Right atrium auricular region (tissue), 2 donors: ENCODE data around the gene KRTAP26-1. TPM values are rescaled to one million over a fixed set of nuclear protein-coding genes. Genes with fewer than 3 reads are reported as not detected.

Source experiments
- DNase-seq: peaks from one replicate; pipeline ENCODE4 v3.0.0-alpha.2; 2019; ENCODE audit warnings: low spot score
- H3K27ac ChIP-seq, 2 donors: fragments of 200-600 bp; sonication (generic); 1 replicate in 1 of 2; 2 replicates in 1 of 2; pipeline ENCODE4 v1.5.1; 2016 to 2019
- H3K27me3 ChIP-seq, 2 donors: fragments of 200-600 bp; sonication (generic); one replicate each; pipeline versions ENCODE4 v1.5.1 to v1.6.0; 2017 to 2019
- H3K36me3 ChIP-seq: fragments of 200-600 bp; sonication (generic); one replicate; pipeline ENCODE4 v1.5.1; 2016
- H3K4me1 ChIP-seq, 2 donors: fragments of 200-600 bp; sonication (generic); one replicate each; pipeline versions ENCODE4 v1.5.1 to v1.6.0; 2017 to 2019
- H3K4me3 ChIP-seq, 2 donors: fragments of 200-600 bp; sonication (generic); 1 replicate in 1 of 2; 2 replicates in 1 of 2; pipeline ENCODE4 v1.5.1; 2017 to 2019; ENCODE audit warnings: mild to moderate bottlenecking in 1 of 2, moderate library complexity in 1 of 2
- H3K9me3 ChIP-seq, 2 donors: fragments of 200-600 bp; sonication (generic); one replicate each; pipeline ENCODE4 v1.5.1; 2019
- total RNA-seq, 2 donors: library from RNA; depleted of rRNA; stranded (reverse); fragments of >200 nt; gene quantifications; one replicate each; pipeline ENCODE4 v1.1.0, GENCODE V29; 2016
- TF ChIP-seq, protein P1 (sequence below), 2 donors: fragments of 200-600 bp; sonication (generic); IDR thresholded peaks; one replicate each; pipeline ENCODE4 v1.5.1; 2019; ENCODE audit warnings: antibody characterized with exemption in 2 of 2

Gene KRTAP26-1
- total RNA-seq: not detected

DNA sequence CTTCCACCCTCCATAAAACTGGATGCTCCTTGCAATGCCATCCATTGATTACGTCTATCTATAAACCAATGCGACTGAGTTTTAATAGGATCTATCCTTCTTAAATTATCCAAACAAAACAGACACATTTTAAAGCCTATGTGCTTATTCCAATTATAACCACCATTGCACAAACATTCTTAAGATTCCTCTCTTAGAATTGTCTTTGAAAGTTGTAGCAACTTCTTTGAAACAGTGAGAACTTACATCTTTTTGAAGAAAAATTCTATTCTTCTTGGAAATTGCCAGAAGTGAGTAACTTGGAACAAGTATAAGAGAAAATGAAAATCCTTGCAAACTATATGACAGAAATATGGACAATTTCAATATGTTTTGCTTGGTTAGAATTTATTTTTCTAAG is at the start of gene KRTAP26-1:
KRTAP26-1 (minus strand) TSS at position 101 of the 400 bp plus-strand sequence. CDS start 280 bp downstream, outside the sequence.
- Histone ChIP-seq H3K9me3 (no peaks in the 10 kb centered on the region), H3K4me3 (no peak within 1 kb of the TSS), H3K27me3 (no peaks in the 10 kb centered on the region), H3K36me3 (no peaks in the 10 kb centered on the region), H3K4me1 (no peaks in the 10 kb centered on the region), H3K27ac (no peak within 1 kb of the TSS)
- TF ChIP-seq, protein P1, sequence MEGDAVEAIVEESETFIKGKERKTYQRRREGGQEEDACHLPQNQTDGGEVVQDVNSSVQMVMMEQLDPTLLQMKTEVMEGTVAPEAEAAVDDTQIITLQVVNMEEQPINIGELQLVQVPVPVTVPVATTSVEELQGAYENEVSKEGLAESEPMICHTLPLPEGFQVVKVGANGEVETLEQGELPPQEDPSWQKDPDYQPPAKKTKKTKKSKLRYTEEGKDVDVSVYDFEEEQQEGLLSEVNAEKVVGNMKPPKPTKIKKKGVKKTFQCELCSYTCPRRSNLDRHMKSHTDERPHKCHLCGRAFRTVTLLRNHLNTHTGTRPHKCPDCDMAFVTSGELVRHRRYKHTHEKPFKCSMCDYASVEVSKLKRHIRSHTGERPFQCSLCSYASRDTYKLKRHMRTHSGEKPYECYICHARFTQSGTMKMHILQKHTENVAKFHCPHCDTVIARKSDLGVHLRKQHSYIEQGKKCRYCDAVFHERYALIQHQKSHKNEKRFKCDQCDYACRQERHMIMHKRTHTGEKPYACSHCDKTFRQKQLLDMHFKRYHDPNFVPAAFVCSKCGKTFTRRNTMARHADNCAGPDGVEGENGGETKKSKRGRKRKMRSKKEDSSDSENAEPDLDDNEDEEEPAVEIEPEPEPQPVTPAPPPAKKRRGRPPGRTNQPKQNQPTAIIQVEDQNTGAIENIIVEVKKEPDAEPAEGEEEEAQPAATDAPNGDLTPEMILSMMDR (IDR thresholded peaks at IDR 0.05): no peak
- DNase-seq: no peak

GRCh38 chr21:30355906-30356305 is 35.8 kb upstream of the KRTAP26-1 start:
- no peak overlapping the region for H3K4me3 ChIP-seq
- no peaks in the 10 kb centered on the region for H3K9me3 ChIP-seq
- no peaks in the 10 kb centered on the region for H3K27me3 ChIP-seq
- no peaks in the 10 kb centered on the region for H3K36me3 ChIP-seq
- no peaks in the 10 kb centered on the region for H3K4me1 ChIP-seq
- H3K27ac ChIP-seq: no peak overlapping the region
- TF ChIP-seq, protein P1 (IDR thresholded peaks at IDR 0.05): no peak
- DNase-seq: no peak

DNA sequence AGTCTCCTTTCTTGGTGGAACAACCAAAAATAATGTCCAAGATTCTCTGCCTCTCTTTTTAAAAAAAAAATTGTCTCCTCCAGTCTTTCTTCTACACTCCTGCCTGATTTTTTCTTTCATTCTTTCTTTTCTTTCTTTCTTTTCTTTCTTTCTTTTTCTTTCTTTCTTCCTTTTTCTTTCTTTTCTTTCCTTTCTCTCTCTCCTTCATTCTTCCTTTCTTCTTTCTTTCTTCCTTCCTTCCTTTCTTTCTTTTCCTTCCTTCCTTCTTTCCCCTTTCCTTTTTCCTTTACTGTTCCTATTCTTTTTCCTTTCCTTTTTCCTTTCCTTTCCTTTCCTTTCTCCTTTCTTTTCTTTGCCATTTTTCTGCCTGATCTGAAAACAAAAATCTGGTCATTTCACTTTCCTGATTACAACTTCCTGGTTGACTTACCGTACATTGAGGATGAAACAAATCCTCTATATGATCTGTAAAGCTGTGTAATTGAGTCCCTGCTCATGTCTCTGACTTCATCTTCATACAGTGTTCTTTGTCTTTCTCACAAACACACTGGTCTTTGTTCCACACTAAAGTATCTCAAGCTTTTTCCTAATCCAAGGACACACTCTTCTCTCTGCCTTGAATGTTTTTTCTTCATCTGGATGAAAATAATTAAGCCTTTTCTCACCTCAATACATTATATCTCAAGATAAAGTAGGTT is 34.3 kb upstream of the KRTAP26-1 start:
- no peak overlapping the region for H3K27ac ChIP-seq
- H3K9me3 ChIP-seq: no peaks in the 10 kb centered on the region
- no peaks in the 10 kb centered on the region for H3K36me3 ChIP-seq
- no peak overlapping the region for H3K4me3 ChIP-seq
- DNase-seq: no peak
- H3K27me3 ChIP-seq: no peaks in the 10 kb centered on the region
- H3K4me1 ChIP-seq: peaks cover 0 to 3% of the 10 kb centered on the region in 2 donors
- TF ChIP-seq, protein P1 (IDR thresholded peaks at IDR 0.05): no peak

- Histone ChIP-seq H3K4me1 (peaks cover 0 to 3% of the 10 kb centered on the region in 2 donors), H3K27me3 (no peaks in the 10 kb centered on the region), H3K4me3 (no peak overlapping the region), H3K27ac (no peak overlapping the region), H3K9me3 (no peaks in the 10 kb centered on the region), H3K36me3 (no peaks in the 10 kb centered on the region)
- TF ChIP-seq, protein P1 (IDR thresholded peaks at IDR 0.05): no peak
- no peak for DNase-seq
These were observed 31.4 kb upstream of the KRTAP26-1 start for GRCh38 chr21:30351534-30351933.

DNA sequence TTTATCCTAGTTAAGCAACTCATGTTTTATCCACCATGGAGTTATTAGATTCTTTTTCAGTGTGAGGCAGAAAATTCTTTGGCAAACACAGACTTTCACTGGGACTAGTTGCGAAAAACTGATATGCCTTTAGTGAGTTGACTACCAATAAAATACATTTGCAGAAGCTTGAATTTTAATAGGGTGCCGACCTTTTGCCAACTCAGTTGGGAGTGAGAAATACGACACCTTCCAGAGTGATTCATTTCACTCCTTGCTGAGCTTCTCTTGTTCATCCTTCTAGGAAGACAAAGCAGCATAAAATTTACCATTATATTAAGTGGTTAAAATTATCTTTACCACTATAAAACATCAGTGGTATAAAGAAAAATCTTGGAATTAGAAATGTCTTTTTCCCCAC is 29.5 kb upstream of the KRTAP26-1 start:
- H3K36me3 ChIP-seq: no peaks in the 10 kb centered on the region
- H3K27ac ChIP-seq: no peak overlapping the region
- DNase-seq: no peak
- no peaks in the 10 kb centered on the region for H3K27me3 ChIP-seq
- no peak overlapping the region for H3K4me3 ChIP-seq
- TF ChIP-seq, protein P1 (IDR thresholded peaks at IDR 0.05): no peak
- no peaks in the 10 kb centered on the region for H3K9me3 ChIP-seq
- H3K4me1 ChIP-seq: peaks cover 0 to 3% of the 10 kb centered on the region in 2 donors

- Histone ChIP-seq H3K4me3 (no peak within 1 kb of the TSS), H3K27ac (no peak within 1 kb of the TSS), H3K27me3 (no peaks in the 10 kb centered on the region), H3K36me3 (no peaks in the 10 kb centered on the region), H3K9me3 (no peaks in the 10 kb centered on the region), H3K4me1 (peaks cover 0 to 3% of the 10 kb centered on the region in 2 donors)
- TF ChIP-seq, protein P1 (IDR thresholded peaks at IDR 0.05): no peak
- no peak for DNase-seq
These were observed 28.4 kb upstream of the KRTAP26-1 start, which contains the start of gene KRTAP23-1 for GRCh38 chr21:30348506-30348905. Gene KRTAP23-1, minus strand, starts transcription at chr21:30348606. Its CDS starts 0 bp downstream, at chr21:30348606.
